Measurements from ENCODE around the gene NUDT16. TPM values are rescaled to one million over a fixed set of nuclear protein-coding genes. Genes with fewer than 3 reads are reported as not detected.

The NUDT16 gene
- total RNA-seq, 2 donors from 2014 or later: 8.8 to 9.3 TPM

DNA sequence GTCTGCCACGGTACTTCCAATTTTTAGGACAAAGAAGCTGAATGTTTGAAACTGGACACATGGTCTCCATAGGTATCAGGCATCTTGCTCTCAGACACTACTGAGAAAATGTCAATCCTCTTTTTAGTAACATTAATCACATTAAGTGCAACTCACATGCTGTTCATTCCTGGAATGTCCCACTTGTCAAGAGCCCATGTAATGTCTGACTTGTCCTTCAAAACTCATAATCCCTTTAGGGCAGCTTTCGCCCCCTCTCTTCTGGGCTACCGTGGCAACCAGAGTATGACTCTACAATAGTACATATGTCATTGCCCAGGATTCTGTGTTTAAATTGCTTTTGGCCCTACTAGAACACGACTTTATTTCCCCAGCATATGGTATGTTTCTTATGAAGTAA is 12.3 kb downstream of the NUDT16 start:
- no peak for DNase-seq
- Mint-ChIP-seq H3K27ac (no peak overlapping the region), H3K4me3 (no peak overlapping the region), H3K4me1 (ENCODE audit: low read depth) (no peaks in the 10 kb centered on the region), H3K36me3 (ENCODE audit: insufficient read depth in 2 of 2) (no peaks in the 10 kb centered on the region), H3K27me3 (ENCODE audit: low read depth) (no peaks in the 10 kb centered on the region), H3K9me3 (peaks cover 0 to 2% of the 10 kb centered on the region in 2 donors)
- ATAC-seq (replicated peaks in 1 of 2): no peak

- no peaks in the 10 kb centered on the region for H3K27me3 Mint-ChIP-seq (ENCODE audit: low read depth)
- H3K36me3 Mint-ChIP-seq (ENCODE audit: insufficient read depth in 2 of 2): no peaks in the 10 kb centered on the region
- H3K4me1 Mint-ChIP-seq (ENCODE audit: low read depth): no peaks in the 10 kb centered on the region
- DNase-seq: no peak
- H3K9me3 Mint-ChIP-seq: peaks cover 0 to 2% of the 10 kb centered on the region in 2 donors
- H3K4me3 Mint-ChIP-seq: no peak overlapping the region
- H3K27ac Mint-ChIP-seq: no peak overlapping the region
- ATAC-seq (replicated peaks in 1 of 2): no peak
These were observed 12.8 kb downstream of the NUDT16 start for GRCh38 chr3:131394400-131394799.

- Mint-ChIP-seq H3K9me3 (peaks cover 0 to 2% of the 10 kb centered on the region in 2 donors), H3K27me3 (ENCODE audit: low read depth) (no peaks in the 10 kb centered on the region), H3K27ac (no peak overlapping the region), H3K4me3 (no peak overlapping the region), H3K4me1 (ENCODE audit: low read depth) (no peaks in the 10 kb centered on the region), H3K36me3 (ENCODE audit: insufficient read depth in 2 of 2) (no peaks in the 10 kb centered on the region)
- no peak for ATAC-seq (replicated peaks in 1 of 2)
- DNase-seq: no peak
These were observed 14.6 kb downstream of the NUDT16 start for GRCh38 chr3:131396170-131396569.

GRCh38 chr3:131397889-131398288 is 16.3 kb downstream of the NUDT16 start:
- Mint-ChIP-seq H3K36me3 (ENCODE audit: insufficient read depth in 2 of 2) (no peaks in the 10 kb centered on the region), H3K9me3 (peaks cover 0 to 2% of the 10 kb centered on the region in 2 donors), H3K4me1 (ENCODE audit: low read depth) (no peaks in the 10 kb centered on the region), H3K27me3 (ENCODE audit: low read depth) (no peaks in the 10 kb centered on the region), H3K4me3 (no peak overlapping the region), H3K27ac (no peak overlapping the region)
- ATAC-seq (replicated peaks in 1 of 2): no peak
- no peak for DNase-seq

DNA sequence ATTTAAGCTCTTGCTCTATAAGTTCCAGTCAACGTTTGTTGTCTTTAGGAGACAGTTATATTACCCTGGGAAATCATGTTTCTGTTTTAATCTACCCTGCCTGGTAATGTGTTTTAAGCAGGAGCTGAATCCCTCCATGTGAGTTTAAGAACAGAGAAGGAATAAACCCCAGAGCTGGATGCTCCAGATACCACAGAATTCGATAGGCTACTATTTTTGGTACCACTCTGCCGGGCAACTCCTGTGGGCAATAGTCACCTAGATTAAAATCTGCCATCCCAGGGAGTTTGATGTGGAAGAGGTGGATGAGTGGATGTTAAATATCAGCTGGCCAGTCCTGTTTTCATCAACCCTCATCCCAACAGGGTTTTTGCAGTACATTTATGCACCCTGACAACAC is 20.4 kb downstream of the NUDT16 start:
- Mint-ChIP-seq H3K36me3 (ENCODE audit: insufficient read depth in 2 of 2) (no peaks in the 10 kb centered on the region), H3K9me3 (peaks cover 0 to 3% of the 10 kb centered on the region in 2 donors), H3K27ac (no peak overlapping the region), H3K4me1 (ENCODE audit: low read depth) (no peaks in the 10 kb centered on the region), H3K4me3 (no peak overlapping the region), H3K27me3 (ENCODE audit: low read depth) (peaks cover 6% of the 10 kb centered on the region)
- DNase-seq (no peak), ATAC-seq (replicated peaks in 1 of 2) (no peak)

- H3K36me3 Mint-ChIP-seq (ENCODE audit: insufficient read depth in 2 of 2): no peaks in the 10 kb centered on the region
- no peak overlapping the region for H3K27ac Mint-ChIP-seq
- H3K9me3 Mint-ChIP-seq: peaks cover 0 to 3% of the 10 kb centered on the region in 2 donors
- ATAC-seq (replicated peaks in 1 of 2): no peak
- peaks cover 7% of the 10 kb centered on the region for H3K27me3 Mint-ChIP-seq (ENCODE audit: low read depth)
- no peaks in the 10 kb centered on the region for H3K4me1 Mint-ChIP-seq (ENCODE audit: low read depth)
- no peak overlapping the region for H3K4me3 Mint-ChIP-seq
- no peak for DNase-seq
These were observed 20.9 kb downstream of the NUDT16 start for GRCh38 chr3:131402391-131403039.

DNA sequence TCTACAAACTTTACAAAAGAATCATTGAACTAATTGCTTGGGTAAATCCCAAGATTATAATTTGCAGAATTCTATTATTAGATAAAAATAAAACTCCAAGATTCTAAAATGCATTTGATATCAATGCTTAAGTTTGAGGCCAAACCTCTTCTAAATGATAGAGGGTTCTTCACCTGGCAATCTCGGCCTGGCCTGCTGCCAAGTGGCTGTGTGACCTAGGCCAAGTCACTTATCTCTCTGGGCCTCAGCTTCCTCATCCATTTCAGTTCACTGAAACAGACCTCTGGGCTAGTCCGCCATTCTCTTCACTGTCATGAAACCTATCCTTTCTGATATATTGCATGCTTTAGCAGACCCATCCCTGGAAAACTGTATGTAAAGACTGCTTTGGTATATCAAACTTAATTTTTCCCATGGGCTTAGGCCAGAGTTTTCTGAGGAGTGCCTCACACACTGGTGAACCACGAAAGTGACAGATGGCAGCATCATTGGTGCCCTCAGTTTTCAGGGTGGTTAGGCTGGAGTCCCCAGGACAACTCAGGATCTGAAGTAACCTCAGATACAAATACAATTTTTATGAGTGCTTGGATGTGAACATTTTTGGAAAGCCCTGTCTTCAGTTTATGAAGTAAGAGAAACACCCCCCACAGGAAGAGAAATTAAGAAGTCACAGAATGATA is 21.8 kb downstream of the NUDT16 start:
- no peak for ATAC-seq (replicated peaks in 1 of 2)
- DNase-seq: no peak
- H3K36me3 Mint-ChIP-seq (ENCODE audit: insufficient read depth in 2 of 2): no peaks in the 10 kb centered on the region

GRCh38 chr3:131405411-131405810 is 23.8 kb downstream of the NUDT16 start:
- Mint-ChIP-seq H3K9me3 (peaks cover 0 to 3% of the 10 kb centered on the region in 2 donors), H3K4me3 (no peak overlapping the region), H3K36me3 (ENCODE audit: insufficient read depth in 2 of 2) (no peaks in the 10 kb centered on the region), H3K27me3 (ENCODE audit: low read depth) (peaks cover 7% of the 10 kb centered on the region), H3K27ac (no peak overlapping the region), H3K4me1 (ENCODE audit: low read depth) (no peaks in the 10 kb centered on the region)
- no peak for DNase-seq
- no peak for ATAC-seq (replicated peaks in 1 of 2)

More for the DNA sequence above, 21.8 kb downstream of the NUDT16 start:
- Mint-ChIP-seq H3K4me1 (ENCODE audit: low read depth) (no peaks in the 10 kb centered on the region), H3K9me3 (peaks cover 0 to 3% of the 10 kb centered on the region in 2 donors), H3K4me3 (no peak overlapping the region), H3K27ac (no peak overlapping the region), H3K27me3 (ENCODE audit: low read depth) (peaks cover 7% of the 10 kb centered on the region)

DNA sequence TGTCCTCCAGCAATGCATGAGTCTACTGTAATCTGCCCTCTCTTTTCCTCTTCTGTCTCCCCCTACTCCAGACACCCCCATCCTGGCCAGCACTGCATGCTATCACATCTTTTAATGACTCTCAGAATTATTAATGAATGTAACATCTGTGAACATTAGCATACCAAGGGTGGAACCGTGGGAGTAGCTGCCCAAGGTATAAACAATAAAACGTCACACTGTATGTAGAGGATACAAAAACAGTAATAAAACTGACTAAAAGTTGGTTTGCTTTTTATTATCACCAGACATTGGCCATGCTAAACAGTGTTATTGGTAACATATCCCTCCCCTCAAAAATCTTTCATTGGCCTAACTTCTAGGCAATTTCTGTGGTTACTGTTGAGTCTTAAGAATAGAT is 24.7 kb downstream of the NUDT16 start:
- no peak for ATAC-seq (replicated peaks in 1 of 2)
- Mint-ChIP-seq H3K36me3 (ENCODE audit: insufficient read depth in 2 of 2) (no peaks in the 10 kb centered on the region), H3K27me3 (ENCODE audit: low read depth) (peaks cover 7% of the 10 kb centered on the region), H3K4me1 (ENCODE audit: low read depth) (no peaks in the 10 kb centered on the region), H3K27ac (no peak overlapping the region), H3K9me3 (peaks cover 0 to 3% of the 10 kb centered on the region in 2 donors), H3K4me3 (no peak overlapping the region)
- no peak for DNase-seq

- no peaks in the 10 kb centered on the region for H3K27me3 Mint-ChIP-seq (ENCODE audit: low read depth)
These were observed 36.2 kb downstream of the NUDT16 start for GRCh38 chr3:131417751-131418150.

DNA sequence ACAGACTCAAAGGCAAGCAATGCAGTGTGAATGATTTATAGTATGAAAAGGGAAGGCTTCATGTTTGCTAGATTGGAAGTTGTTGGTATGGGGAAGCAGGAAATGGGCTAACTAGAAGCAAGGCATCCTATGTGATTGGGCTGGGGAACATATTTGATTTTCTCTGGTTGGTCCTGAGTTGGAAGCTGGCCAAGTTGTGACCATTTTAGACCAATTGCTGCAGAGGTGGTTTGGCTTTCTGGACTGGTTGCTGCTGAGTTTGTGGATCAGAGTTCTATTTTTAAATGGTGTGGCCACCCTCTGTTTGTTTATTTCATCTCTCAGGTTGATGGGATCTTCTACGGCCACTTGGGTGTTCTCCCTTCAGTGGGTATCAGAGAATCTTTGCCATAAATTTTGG is 39.7 kb downstream of the NUDT16 start:
- Mint-ChIP-seq H3K4me1 (ENCODE audit: low read depth) (no peaks in the 10 kb centered on the region), H3K4me3 (no peak overlapping the region)

More at GRCh38 chr3:131417751-131418150, 36.2 kb downstream of the NUDT16 start:
- Mint-ChIP-seq H3K4me3 (no peak overlapping the region), H3K9me3 (peaks cover 3 to 8% of the 10 kb centered on the region in 2 donors), H3K27ac (no peak overlapping the region), H3K36me3 (ENCODE audit: insufficient read depth in 2 of 2) (no peaks in the 10 kb centered on the region), H3K4me1 (ENCODE audit: low read depth) (no peaks in the 10 kb centered on the region)
- DNase-seq (no peak), ATAC-seq (replicated peaks in 1 of 2) (no peak)

GRCh38 chr3:131421957-131422498 is 40.5 kb downstream of the NUDT16 start:
- ATAC-seq (replicated peaks in 1 of 2) (no peak), DNase-seq (no peak)
- H3K27ac Mint-ChIP-seq: no peak overlapping the region
- peaks cover 5% of the 10 kb centered on the region for H3K27me3 Mint-ChIP-seq (ENCODE audit: low read depth)
- no peaks in the 10 kb centered on the region for H3K4me1 Mint-ChIP-seq (ENCODE audit: low read depth)
- no peaks in the 10 kb centered on the region for H3K36me3 Mint-ChIP-seq (ENCODE audit: insufficient read depth in 2 of 2)
- no peak overlapping the region for H3K4me3 Mint-ChIP-seq
- H3K9me3 Mint-ChIP-seq: peaks cover 3% of the 10 kb centered on the region in 2 donors

More for the DNA sequence above, 39.7 kb downstream of the NUDT16 start:
- no peak for DNase-seq
- H3K9me3 Mint-ChIP-seq: peaks cover 3% of the 10 kb centered on the region in 2 donors
- no peak overlapping the region for H3K27ac Mint-ChIP-seq
- no peaks in the 10 kb centered on the region for H3K36me3 Mint-ChIP-seq (ENCODE audit: insufficient read depth in 2 of 2)
- peaks cover 5% of the 10 kb centered on the region for H3K27me3 Mint-ChIP-seq (ENCODE audit: low read depth)
- no peak for ATAC-seq (replicated peaks in 1 of 2)

DNA sequence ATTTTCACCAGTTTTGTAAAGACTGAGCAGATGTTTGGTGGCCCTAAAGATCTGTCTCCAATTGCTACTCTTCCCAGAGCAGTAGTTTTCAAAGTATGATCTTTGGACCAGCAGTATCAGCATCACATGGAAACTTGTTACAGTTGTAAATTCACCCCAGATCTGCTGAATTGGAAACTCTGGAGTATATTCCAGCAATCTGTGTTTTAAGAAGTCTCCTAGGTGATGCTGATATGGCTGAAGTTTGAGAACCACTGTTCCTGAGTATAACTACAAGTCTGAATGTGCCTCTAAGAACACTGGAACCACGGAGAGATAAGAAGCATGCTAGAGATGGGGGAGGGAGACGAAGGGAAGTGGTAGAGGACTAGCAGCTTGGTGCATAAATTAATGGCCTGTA is 45.7 kb downstream of the NUDT16 start:
- no peaks in the 10 kb centered on the region for H3K4me1 Mint-ChIP-seq (ENCODE audit: low read depth)
- no peak for ATAC-seq (replicated peaks in 1 of 2)

More for the DNA sequence above, 45.7 kb downstream of the NUDT16 start:
- Mint-ChIP-seq H3K27me3 (ENCODE audit: low read depth) (peaks cover 5% of the 10 kb centered on the region), H3K4me3 (no peak overlapping the region), H3K27ac (no peak overlapping the region), H3K36me3 (ENCODE audit: insufficient read depth in 2 of 2) (no peaks in the 10 kb centered on the region), H3K9me3 (no peaks in the 10 kb centered on the region)
- DNase-seq: no peak

Measured in activated T-cell treated with anti-CD3 and anti-CD28 coated beads, Interleukin-2, amount 50 U/mL, for 72 hours (primary cell).